Measurements from ENCODE around the gene PGBD1.

The PGBD1 gene

DNA sequence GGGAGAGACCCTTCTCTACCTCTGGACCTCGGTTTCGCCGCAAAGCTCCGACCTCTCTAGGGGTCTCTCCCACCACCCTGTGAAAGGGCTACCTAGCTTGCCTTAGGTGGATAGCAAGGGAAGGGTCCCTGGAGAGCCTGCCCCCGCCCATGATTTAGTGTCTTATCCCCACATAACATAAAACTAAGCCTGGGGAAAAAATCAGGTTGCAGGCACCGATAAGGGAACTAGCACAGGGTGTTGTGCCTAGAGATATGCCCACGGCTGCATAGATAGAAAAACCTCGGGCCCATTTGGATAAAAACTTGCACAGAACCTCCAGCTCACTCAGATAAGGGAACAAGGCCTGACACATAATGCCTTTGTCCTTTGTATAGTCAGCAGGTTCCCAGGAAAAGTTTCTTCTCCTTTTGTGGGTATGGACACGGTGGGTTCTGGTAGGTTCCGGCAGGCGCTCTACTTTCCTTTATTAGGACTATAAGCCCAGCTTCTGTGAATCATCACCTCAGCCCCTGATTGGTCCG is 53.7 kb downstream of the PGBD1 start:
- DNase-seq (ENCODE audit: low read depth in 4 of 4, low spot score in 1 of 4) = no peak

GRCh38 chr6:28335564-28336283 is 54.4 kb downstream of the PGBD1 start, which contains the start of gene ZSCAN31:
ZSCAN31 (minus strand) TSS chr6:28336148; CDS start chr6:28329683, 6,465 bp downstream.
- peak; percentile 34 to 55 (median 52) for DNase-seq (ENCODE audit: low read depth in 4 of 4, low spot score in 1 of 4)

DNA sequence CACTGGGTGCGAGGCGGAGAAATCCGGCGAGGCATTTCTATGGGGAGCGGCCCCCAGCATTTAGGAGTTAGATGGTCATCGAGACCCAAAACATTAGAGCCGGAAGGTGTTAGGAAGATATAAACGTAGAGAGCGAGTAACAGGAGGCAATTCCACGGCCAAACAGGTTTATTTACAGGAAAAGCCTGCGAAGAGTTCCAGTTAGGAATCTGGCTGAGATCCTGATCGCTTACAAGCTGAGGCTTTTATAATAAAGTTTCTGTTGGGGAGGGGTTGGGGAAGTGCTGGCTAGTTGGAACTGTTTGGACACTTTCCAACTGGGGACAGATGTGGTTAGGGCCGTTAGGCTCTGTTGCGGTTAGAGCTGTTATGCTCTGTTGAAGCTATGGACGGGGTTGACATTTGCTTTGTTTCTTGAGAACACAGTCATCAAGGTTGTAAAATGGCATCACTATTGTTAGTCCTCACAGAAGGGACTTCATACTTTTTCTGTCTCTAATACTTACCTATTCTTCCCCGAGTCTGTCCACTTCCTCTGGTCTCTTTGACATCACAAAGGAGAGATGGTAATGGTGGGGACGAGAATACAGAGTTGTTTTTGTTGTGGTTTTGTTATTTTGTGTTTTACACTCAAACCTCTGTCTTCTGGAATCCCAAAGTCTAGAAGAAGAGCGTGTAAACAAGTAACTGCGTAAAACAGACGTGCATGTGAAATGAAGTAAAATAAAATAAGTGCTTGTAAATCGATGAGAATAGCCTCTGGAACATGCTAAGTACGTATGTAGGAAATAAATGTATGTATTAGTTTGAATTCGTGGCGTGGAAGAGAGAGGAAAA is 55.1 kb downstream of the PGBD1 start:
- DNase-seq (ENCODE audit: low read depth in 4 of 4, low spot score in 1 of 4) = no peak

DNA sequence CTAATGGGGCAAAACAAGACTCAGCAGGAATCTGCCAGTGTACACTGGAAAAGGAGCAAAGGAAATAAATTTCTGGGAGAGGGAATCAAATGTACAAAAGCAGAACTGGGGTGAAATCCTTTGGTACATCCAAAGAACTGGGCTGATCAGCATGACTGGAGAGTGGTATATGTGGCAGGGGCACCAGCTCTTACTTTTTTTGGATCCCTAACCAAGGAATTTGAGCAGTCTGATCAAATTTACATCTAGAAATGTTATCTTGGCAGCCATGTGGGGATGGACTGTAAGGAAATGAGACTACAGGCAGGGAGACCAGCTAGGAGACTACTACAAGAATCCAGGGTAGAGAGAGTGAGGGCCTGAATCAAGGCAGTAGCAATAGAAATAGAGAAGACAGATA is 55.7 kb downstream of the PGBD1 start:
- DNase-seq (ENCODE audit: low read depth in 4 of 4, low spot score in 1 of 4) = no peak

GRCh38 chr6:28340310-28341095 is 59.1 kb downstream of the PGBD1 start:
- DNase-seq (ENCODE audit: low read depth in 4 of 4, low spot score in 1 of 4) = no peak

GRCh38 chr6:28343898-28344677 is 62.7 kb downstream of the PGBD1 start:
- no peak for DNase-seq (ENCODE audit: low read depth in 4 of 4, low spot score in 1 of 4)

- no peak for DNase-seq (ENCODE audit: low read depth in 4 of 4, low spot score in 1 of 4)
Observed at GRCh38 chr6:28345201-28345600, 63.8 kb downstream of the PGBD1 start.

- no peak for DNase-seq (ENCODE audit: low read depth in 4 of 4, low spot score in 1 of 4)
Observed at GRCh38 chr6:28347119-28347518, 65.7 kb downstream of the PGBD1 start.

DNA sequence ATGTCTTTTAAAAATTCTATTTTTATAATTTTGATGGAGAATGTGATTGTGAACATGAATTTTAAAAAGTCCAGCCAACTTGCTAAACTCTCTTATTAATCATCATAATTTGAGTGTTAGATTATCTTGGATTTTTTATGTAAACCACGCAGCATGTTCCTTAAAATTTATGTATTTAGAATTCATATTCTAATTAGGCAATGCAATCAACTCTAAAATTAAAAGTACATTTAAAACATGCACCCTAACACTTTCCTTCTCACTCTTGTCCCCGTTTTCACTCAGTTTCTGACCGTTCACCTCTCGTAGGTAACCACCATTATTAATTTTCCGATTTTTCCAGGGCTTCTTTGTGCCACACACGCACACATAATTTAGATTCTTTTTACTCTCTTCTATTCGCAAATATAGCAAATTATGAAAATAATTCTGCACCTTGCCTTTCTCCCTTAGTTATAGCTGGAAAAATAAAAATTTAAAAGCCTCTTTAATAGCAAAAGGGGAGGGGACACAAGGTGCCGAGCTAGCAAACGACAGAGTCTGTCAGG is 68.0 kb downstream of the PGBD1 start:
- DNase-seq (ENCODE audit: low read depth in 4 of 4, low spot score in 1 of 4) = no peak

DNA sequence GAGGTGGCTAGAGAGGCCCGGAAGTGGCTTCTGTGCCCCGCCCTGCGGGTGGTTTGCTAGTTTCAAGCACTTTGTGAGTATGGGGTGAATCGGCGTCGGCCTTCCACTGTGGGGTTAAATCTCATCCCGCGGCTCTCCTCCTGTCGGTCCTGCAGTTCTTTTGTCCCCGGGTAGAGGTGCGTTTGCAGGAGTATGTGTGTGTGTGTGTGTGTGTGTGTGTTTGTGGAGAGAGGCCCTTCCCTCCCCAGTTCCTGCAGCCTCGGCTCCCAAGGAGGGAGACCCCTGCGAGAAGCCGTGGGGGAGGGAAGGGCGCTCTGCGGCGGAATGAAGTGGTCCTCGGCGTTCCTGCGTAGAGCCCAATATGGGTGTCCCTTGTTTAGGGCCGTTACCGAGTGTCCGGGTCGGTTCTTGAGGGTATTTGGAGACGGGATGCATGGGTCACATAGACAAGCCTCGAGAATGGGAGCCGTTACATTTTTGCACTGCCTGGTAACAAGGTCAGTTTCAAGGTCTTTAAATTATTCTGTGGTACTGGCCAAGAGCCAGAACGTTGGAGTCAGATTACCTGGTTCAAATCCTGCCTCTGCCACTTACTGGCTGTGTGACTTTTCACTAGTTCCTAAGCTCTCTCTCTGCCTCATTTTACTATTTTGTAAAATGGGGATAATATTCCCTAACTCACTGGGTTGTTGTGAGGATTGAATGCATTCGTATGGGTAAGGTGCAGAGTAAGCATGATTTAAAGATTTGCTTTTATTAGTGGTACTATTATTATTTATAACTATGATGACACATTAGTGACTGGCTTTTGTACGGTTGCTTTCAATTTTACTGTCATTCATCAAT is 68.7 kb downstream of the PGBD1 start, which contains the start of gene ZKSCAN3:
TSS of gene ZKSCAN3 (plus strand) at position 56 of the 846 bp plus-strand sequence. CDS start 9,640 bp downstream, outside the sequence.
- DNase-seq (ENCODE audit: low read depth in 4 of 4, low spot score in 1 of 4) = peak; percentile 54 to 81 (median 68)

DNA sequence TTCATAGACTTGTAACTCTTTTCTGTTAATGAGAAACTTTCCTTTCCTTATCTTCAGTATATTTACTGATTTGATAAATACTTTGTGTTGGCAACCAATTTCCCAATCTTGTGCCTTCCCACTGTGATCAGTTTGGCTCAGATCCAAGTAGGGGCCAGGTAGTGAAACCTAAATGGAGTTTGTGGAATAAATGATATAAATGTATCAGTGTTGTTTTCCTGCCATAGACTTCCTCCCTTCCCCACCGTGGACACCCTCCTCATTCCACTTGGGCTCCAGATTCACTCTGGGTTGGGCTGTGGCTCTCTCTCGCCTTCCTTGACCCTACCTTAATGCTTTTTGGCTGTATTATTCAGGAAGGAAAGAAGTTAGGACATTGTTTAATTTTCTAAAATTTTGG is 69.7 kb downstream of the PGBD1 start:
- DNase-seq (ENCODE audit: low read depth in 4 of 4, low spot score in 1 of 4) = no peak

- DNase-seq (ENCODE audit: low read depth in 4 of 4, low spot score in 1 of 4) = no peak
Observed at GRCh38 chr6:28351493-28351925, 70.1 kb downstream of the PGBD1 start.
